GM19240 (cell line): Measurements from ENCODE around the gene IFNA16.
"Not testable (repeated sequence)": the region's sequence is repeated elsewhere in the genome, so short reads cannot be mapped to it uniquely, and the experiment has no call there.

Experiments used
- DNase-seq: peaks from one replicate; pipeline ENCODE4 v3.0.0; 2011; ENCODE audit warnings: low spot score; ENCODE audit not compliant: insufficient read length

IFNA16 gene

DNA sequence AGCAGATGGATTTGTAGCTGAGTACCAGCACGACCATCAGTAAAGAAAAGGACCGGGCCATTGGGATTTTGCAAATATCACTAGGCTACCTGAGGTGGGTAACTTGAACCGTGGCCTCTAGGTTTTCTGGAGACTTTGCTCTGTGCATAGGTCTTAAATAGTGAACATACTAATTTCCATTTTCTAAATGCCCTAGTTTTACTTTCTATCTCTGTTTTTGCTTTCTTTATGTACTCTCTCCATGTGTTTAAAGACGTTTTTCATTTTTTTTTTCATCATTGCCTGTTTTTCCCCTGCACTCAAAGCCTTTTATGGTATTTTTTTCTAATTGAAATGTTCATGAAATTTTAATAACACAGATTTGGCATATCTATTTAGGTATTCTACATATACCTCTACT is 15.0 kb downstream of the IFNA16 start, which contains the start of gene IFNA7:
Gene IFNA7 (minus strand): TSS at position 101 of the 400 bp plus-strand sequence. CDS start 40 bp downstream, at position 61.
- DNase-seq, result not testable (repeated sequence)

DNA sequence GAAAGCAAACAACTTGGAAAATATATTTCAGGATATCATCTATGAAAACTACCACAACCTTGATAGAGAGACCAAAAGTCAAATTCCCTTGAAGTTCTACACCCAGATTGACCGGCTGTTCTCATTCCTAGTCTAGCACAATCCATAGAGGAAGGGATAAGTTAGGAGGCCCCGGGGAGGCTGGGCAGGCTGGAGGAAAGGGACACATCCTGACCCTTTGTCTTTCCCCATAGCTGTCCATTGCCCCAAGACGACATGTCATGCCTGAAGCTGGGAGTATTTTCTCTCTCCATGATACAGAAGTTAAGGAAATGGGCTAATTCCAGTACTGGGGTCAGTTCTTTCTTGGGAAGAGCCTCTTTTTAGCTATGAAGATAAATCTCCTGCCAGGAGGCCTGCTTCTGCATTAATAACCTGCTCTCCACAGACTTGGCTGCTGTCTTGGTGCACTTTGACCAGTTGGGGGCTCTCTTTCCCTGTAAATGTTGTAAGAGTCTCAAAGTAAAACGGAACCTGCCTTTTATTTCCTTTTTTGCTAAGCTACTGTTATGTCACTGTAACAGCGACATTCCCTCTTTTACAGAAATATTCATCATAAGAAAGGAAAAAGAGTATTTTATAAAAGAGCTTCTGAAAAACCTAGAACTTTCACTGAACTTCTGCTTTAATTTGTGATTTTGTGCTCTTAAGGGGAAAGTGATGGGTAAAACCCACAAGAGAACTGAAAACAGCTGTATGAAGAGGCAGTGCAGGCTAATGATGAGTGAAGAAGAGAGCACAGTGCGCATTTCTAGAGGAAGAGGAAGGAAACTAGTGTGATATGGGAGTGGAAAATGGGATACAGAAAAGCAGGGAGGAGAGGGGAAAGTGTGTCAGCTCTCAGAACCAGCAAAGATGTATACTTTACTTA is 22.0 kb downstream of the IFNA16 start:
- not testable (repeated sequence) for DNase-seq

DNA sequence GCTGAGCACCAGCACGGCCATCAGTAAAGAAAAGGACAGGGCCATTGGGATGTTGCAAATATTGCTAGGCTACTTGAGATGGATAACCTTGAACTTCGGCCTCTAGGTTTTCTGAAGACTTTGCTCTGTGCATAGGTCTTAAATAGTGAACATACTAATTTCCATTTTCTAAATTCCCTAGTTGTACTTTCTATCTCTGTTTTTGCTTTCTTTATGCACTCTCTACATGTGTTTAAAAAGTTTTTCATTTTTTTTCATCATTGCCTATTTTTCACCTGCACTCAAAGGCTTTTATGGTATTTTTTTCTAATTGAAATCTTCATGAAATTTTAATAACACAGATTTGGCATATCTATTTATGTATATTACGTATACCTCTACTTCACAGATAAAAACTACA is 29.6 kb downstream of the IFNA16 start, which contains the start of gene IFNA4:
Gene IFNA4 (minus strand): TSS at position 101 of the 400 bp plus-strand sequence. CDS start 56 bp downstream, at position 45.
- not testable (repeated sequence) for DNase-seq

DNA sequence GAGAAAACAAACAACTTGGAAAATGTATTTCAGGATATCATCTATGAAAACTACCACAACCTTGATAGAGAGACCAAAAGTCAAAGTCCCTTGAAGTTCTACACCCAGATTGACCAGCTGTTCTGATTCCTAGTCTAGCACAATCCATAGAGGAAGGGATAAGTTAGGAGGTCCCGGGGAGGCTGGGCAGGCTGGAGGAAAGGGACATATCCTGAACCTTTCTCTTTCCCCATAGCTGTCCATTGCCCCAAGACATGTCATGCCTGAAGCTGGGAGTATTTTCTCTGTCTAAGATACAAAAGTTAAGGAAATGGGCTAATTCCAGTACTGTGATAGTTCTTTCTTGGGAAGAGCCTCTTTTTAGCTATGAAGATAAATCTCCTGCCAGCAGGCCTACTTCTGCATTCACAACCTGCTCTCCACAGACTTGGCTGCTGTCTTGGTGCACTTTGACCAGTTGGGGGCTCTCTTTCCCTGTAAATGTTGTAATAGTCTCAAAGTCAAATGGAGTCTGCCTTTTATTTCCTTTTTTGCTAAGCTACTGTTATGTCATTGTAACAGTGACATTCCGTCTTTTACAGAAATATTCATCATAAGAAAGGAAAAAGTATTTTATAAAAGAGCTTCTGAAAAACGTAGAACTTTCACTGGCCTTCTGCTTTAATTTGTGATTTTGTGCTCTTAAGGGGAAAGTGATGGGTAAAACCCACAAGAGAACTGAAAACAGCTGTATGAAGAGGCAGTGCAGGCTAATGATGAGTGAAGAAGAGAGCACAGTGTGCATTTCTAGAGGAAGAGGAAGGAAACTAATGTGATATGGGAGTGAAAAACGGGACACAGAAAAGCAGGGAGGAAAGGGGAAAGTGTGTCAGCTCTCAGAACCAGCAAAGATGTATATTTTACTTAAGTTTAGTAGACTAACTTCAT is 34.0 kb downstream of the IFNA16 start:
- not testable (repeated sequence) for DNase-seq

DNA sequence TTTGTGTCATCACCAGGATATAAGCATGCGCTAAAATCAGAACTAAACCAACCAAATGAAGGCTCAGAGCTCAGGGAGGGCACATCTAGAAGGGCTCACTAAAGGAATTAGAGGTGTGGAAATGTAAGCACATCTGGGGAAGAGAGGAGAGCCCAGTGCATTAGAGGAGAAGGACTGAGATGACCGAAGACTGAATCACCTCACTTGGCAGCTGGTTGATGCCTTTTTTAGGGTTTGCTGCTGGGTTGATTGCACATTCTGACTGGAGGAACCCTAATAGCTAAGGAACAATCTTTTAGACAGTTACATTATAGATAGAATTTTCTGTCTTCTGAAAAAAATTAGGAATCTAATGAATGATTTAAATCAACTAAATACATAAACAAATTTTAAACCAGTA is 42.4 kb downstream of the IFNA16 start:
- no peak for DNase-seq

DNA sequence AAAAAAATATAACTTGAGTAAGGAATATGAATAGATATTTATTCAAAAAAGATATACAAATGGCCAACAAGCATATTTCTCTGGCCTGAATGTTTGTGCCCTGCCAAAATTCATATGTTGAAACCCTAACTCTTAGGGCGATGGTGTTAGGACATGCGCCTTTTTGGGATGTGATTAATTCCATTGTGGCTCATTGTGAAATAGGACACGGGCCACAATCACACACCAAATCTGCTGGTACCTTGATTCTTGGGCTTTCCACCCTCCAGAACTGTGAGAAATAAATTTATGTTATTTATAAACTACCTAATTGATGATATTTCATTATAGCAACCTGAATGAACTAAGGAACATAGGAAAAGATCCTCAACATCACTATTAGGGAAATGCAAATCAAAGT is 45.0 kb downstream of the IFNA16 start:
- DNase-seq, result no peak

GRCh38 chr9:21171351-21171750 is 45.8 kb downstream of the IFNA16 start:
- no peak for DNase-seq

DNA sequence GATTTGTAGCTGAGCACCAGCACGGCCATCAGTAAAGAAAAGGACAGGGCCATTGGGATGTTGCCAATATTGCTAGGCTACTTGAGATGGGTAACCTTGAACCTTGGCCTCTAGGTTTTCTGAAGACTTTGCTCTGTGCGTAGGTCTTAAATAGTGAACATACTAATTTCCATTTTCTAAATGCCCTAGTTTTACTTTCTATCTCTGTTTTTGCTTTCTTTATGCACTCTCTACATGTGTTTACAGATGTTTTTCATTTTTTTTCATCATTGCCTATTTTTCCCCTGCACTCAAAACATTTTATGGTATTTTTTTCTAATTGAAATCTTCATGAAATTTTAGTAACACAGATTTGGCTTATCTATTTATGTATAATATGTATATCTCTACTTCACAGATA is 50.6 kb downstream of the IFNA16 start, which contains the start of gene IFNA21:
Gene IFNA21 (minus strand): TSS at position 101 of the 400 bp plus-strand sequence. CDS start 48 bp downstream, at position 53.
- DNase-seq, result not testable (repeated sequence)
